TTC549 (cell line): ENCODE results near the gene MAP1A.

Experiments
- FAIRE-seq: peaks from 2 replicates; lab custom pipeline; 2012; peaks lifted over from hg19 to GRCh38; lab: Jason Lieb, UNC

The MAP1A gene

GRCh38 chr15:43517354-43518196, at the start of gene MAP1A:
Gene MAP1A, plus strand, starts transcription at chr15:43517608. Its CDS starts 3,866 bp downstream, at chr15:43521474.
- FAIRE-seq = no peak

GRCh38 chr15:43469867-43470266, 47.5 kb upstream of the MAP1A start:
- FAIRE-seq = no peak

DNA sequence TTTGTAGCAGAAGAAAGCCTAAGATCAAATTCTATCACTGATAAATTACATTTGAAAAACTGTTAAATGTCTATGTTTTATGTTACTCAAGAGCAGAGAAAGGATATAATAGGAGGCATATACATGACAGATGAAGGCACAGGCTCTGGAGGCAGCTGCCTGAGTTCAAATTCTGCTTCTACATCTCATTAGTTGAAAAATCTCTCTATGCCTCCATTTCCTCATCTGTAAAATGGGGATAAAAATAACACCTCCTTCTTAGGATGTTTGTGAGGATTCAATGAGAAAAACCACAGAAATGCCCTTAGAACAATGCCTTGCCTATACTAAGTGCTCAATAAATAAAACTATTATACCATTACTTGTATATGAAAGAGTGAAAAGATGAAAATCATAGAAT, 45.4 kb upstream of the MAP1A start:
- FAIRE-seq = no peak

DNA sequence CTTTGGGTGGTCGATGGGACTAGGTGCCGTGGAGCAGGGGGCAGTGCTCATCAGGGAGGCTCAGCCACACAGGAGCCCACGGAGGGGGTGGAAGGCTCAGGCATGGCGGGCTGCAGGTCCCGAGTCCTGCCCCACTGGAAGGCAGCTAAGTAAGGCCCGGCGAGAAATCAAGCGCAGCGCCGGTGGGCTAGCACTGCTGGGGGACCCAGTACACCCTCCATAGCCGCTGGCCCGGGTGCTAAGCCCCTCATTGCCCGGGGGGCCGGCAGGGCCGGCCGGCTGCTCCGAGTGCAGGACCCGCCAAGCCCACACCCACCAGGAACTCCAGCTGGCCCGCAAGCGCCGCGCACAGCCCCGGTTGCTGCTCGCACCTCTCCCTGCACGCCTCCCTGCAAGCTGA, 43.5 kb upstream of the MAP1A start:
- FAIRE-seq = no peak

GRCh38 chr15:43483297-43484128, 33.9 kb upstream of the MAP1A start:
- no peak for FAIRE-seq

- no peak for FAIRE-seq
These were observed 33.0 kb upstream of the MAP1A start for GRCh38 chr15:43484455-43484854.

DNA sequence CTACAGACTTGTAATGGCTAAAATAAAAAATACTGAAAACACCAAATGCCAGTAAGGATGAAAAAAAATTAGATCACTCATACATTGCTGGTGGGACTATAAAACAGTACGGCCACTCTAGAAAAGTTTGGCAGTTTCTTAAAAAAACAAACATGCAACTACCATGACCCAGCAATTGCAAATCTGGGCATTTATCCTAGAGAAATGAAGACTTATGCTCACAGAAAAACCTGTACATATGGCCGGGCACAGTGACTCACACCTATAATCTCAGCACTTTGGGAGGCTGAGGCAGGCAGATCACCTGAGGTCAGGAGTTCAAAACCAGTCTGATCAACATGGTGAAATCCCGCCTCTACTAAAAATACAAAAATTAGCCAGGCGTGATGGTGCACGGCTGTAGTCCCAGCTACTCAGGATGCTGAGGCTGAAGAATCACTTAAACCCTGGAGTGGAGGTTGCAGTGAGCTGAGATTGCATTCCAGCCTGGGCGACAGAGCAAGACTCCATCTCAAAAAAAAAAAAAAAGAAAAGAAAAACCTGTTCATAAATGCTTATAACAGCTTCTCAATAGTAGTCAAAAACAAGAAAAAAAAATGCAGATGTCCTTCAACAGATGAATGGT, 30.0 kb upstream of the MAP1A start:
- FAIRE-seq = no peak

DNA sequence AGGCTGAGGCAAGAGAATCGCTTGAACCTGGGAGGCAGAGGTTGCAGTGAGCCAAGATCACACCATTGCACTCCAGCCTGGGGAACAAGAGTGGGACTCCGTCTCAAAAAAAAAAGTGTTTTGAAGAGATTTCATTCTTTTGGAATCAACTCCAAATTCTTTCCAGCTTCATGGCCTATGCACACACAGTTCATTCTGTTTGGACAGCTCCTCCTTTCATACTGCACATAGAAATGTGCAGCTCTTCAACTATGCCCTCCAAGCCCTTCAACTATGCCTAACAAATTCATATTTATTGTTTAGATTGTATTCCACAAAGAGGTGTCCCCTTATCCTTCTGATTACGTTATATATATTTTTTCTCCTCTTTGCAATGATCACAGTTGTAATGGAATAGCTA, 28.6 kb upstream of the MAP1A start:
- no peak for FAIRE-seq

DNA sequence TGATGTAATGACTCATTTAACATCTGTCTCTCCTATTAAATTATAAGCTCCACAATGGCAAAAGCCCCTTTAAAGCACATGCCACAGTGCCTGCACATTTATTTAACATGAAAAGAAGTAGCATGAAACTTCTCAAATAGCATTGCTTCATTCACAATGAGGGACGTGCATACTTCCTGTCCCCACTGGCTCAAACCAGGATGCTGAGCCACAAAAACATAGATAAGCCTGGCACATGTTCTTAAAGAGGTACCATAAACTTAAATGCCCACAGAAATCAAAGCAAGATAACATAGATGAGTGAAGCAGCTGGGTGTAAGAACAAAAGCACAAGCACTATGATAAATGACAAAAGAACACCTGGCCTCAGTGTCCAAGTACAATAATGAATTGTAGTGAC, 28.2 kb upstream of the MAP1A start:
- FAIRE-seq = no peak

GRCh38 chr15:43492266-43492665, 25.1 kb upstream of the MAP1A start:
- FAIRE-seq = no peak

DNA sequence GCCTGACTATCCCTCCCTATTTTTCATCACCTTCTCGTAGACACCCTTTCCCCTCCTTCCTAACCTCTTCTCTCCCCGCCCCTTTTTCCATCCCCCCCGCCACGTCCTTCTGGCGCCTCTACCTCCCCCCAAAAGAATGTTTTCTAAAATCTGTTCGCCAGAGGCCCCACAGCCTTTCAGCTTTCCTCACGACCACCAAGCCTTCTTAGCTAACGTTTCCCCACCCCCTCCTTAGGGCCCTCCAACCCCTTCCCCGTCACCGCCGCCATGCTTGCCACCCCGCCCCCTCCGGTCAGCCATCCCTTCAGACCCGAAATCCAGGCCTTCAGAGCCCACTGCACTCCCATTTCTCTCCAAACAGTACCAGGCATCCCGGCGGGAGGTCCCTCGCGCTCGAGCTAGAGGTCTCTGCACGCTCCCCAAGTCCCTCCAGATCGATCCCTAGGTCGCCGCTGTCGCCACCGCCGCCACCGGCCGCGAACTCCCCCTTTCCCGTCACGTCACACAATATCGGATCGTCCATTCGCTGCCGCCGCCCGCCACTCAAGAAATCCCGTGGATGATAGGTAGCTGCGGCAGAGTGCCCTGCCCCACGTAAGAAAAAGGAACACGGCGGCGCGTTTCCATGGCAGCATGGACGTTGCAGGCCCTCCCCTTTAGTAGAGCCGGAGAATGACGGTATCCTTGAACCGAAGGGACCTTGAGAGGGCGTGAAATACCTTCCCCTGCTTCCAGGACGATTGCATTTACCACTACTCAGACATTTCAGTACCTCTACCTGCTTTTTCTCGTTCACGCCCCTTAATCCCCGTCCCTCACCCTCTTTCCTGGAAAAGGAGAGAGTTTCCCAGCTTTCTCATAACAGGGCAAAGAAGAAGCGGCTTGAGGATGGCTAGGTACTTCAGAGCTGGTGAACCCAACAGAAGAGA, 24.5 kb upstream of the MAP1A start, which contains the start of gene TP53BP1:
Gene TP53BP1 (minus strand): TSS at position 484 of the 929 bp plus-strand sequence. CDS start 113 bp downstream, at position 371.
- peak; percentile 76 for FAIRE-seq

DNA sequence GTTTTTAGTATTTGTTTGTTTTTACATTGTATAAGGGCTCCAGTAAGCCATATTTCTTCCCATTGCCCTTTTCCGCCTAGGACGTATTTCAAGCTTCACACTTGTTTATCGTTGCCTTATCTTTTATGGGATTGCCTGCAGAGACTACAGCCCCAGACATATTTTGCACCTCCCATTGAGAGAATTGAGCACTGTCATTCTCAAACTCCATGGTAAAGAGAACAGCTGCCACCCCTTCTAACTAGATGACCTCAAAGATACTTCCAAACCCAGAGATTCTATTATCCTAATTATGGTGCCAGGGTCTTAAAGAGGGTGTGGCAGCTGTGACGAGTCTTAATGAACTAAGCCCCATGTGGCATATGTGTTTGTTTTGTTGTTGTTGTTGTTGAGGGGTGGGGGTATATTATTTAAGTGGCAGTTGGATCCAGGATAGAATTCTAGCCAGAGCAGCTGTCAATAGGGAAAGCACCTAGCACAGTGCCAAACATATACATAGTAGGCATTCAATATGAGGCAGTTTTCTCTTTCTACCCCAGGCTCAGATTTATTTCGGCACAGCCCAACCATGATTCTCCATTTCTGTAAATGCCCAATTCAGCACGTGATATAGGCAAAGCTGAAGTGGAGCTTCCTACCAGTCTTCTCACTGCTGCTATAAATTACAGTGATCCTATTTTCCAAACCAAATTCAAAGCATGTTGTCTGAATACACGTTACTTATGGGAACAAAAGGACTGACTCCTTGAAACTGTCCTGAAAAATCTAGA, 23.5 kb upstream of the MAP1A start:
- FAIRE-seq = no peak

DNA sequence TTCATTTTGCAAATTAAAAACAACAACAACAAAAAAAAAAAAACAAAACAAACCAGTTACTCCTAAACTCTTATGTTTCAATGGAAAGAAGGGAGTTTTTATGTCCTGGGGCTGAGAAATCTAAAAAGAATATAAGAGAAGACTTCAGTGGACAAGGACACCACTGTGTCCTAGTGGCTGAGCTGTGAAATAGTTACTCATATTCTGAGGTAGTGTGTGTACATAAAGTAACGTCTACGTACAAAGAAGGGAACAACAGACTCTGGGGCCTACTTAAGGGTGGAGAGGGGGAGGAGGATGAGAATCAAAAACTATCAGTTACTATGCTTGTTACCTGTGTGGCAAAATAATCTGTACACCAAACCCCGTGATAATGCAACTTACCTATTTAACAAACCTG, 18.4 kb upstream of the MAP1A start:
- FAIRE-seq = no peak

DNA sequence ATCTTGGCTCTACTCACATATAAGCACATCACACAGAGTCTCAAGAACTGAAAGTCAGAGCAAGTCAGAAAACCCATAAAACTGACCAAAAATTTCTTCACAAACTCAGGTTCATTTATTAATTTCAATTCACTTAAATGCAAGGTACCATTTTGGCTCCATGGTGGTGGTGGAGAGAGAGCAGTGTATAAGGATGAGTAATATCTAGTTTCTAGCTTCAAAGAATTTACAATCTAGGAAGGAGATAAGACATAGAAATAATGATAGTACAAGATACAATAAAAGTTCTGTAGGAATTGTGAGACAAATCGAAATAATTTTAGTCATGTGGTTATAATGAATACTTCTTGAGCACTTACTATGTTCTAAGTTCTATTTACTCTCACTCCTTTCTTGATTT, 17.8 kb upstream of the MAP1A start:
- no peak for FAIRE-seq

DNA sequence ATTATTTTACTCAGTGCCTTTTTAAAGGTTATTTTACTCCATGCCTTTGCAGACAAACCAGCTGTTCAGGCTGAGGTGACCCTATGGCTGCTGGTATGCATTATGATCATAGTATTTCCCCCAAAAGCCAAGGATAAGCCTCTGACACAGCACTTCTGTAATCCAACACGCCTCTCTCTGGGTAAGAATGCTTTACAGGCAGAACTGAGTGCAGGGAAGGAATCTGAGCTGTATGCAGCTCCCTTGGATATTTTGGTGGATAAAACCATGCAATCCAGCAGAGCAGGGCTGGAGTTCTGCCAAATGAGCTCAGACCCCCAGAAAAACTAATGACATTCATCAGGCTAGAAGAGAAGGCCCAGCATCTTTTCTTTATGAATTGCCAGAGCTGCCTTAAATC, 11.7 kb upstream of the MAP1A start:
- FAIRE-seq = no peak

GRCh38 chr15:43508421-43508820, 9.0 kb upstream of the MAP1A start:
- no peak for FAIRE-seq

GRCh38 chr15:43508991-43509659, 8.3 kb upstream of the MAP1A start:
- FAIRE-seq = no peak

DNA sequence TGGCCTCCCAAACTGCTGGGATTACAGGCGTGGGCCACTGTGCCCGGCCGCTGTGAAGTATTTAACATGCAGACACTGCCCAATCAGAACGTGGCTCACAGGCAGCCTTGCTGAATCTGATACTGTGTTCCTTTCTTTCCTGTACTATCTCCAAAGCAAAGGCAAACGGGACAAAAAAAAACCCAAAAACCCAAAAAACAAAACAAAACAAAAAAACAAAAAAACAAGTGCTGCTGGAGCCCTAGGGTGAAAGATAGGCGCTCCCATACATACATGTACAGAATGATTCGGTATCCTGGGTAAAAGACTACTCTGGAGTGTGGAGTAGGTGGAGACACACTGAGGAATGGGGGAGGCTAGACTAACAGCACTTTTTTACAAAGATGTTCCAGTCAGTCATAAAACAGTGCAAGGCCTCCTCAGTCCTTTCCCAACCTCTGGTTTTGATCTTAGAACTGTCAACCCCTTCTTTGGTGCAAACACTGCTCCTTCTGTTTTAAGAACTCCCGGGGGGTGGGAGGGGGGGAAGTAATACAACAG, 7.7 kb upstream of the MAP1A start:
- FAIRE-seq = no peak

GRCh38 chr15:43510200-43511011, 7.0 kb upstream of the MAP1A start:
- peak; percentile 79 for FAIRE-seq
